K562 (cell line): ENCODE results near the gene ERVK3-1. TPM values are rescaled to one million over a fixed set of nuclear protein-coding genes. Genes with fewer than 3 reads are reported as not detected.

Experiments
- ATAC-seq: fragments of 200-7000 bp; cut with Tn5 transposase; 3 replicates; pipeline ENCODE4 v1.9.1; 2020; ENCODE audit warnings: moderate library complexity
- BruUV-seq: library from RNA; stranded (reverse); fragments of 400-500 nt; replicated peaks from 2 replicates; lab custom pipeline; 2021; lab: Mats Ljungman, UMichigan
- CTCF ChIA-PET: fragments of 300-600 bp; formaldehyde crosslinking; extraction: SDS; loops from one replicate; lab custom pipeline; 2021; ENCODE audit warnings: low intra/inter-chr PET ratio; lab: Yijun Ruan, JAX
- POLR2A ChIA-PET: fragments of 300-600, 350-650 bp; sonication (Branson Sonifier 250); formaldehyde crosslinking; extraction: SDS; loops from one replicate; lab custom pipeline; 2021; ENCODE audit warnings: antibody characterized with exemption, inconsistent platforms; lab: Yijun Ruan, JAX
- DNase-seq, 4 experiments: peaks; one replicate each; pipeline versions ENCODE4 v3.0.0 to v3.0.0-alpha.2; 2011 to 2018; ENCODE audit warnings: low spot score in 3 of 4, mixed read lengths in 3 of 4; ENCODE audit errors: extremely low read depth in 1 of 4
- FAIRE-seq: peaks from 2 replicates; lab custom pipeline; 2011; peaks lifted over from hg19 to GRCh38; lab: Jason Lieb, UNC
- H2AFZ ChIP-seq: 2 replicates; pipeline ENCODE4 v1.6.0; 2011; ENCODE audit warnings: low read depth, low read length, control low read depth, inconsistent platforms
- H3K27ac ChIP-seq: fragments of 200-600 bp; 3 replicates; pipeline ENCODE4 v1.8.0; 2011; ENCODE audit warnings: low read depth, mild to moderate bottlenecking, control low read depth, inconsistent platforms, low read length, moderate library complexity, mixed read lengths; ENCODE audit errors: extremely low read depth
- H3K27me3 ChIP-seq, 2 experiments: fragments of 300-600 bp in 1 of 2; 2 replicates in 1 of 2; 3 replicates in 1 of 2; pipeline versions ENCODE4 v1.6.0 to v1.8.0; 2011; ENCODE audit warnings: inconsistent platforms in 2 of 2, low read length in 2 of 2, mild to moderate bottlenecking in 1 of 2, mixed read lengths in 1 of 2, moderate library complexity in 1 of 2; ENCODE audit not compliant: control insufficient read depth in 2 of 2, insufficient read depth in 2 of 2
- H3K36me3 ChIP-seq: fragments of 300-600 bp; 3 replicates; pipeline ENCODE4 v1.8.0; 2011; ENCODE audit warnings: mild to moderate bottlenecking, low read length, inconsistent platforms; ENCODE audit not compliant: control insufficient read depth, insufficient read depth
- H3K4me1 ChIP-seq, 2 experiments: fragments of 200-600 bp in 1 of 2; replicated peaks in 1 of 2; 2 replicates in 1 of 2; 3 replicates in 1 of 2; pipeline versions ENCODE4 v1.5.1 to v1.8.0; 2011; ENCODE audit warnings: inconsistent platforms in 2 of 2, low read length in 2 of 2, mild to moderate bottlenecking in 1 of 2, mixed read lengths in 1 of 2, moderate library complexity in 1 of 2; ENCODE audit not compliant: control insufficient read depth in 2 of 2, insufficient read depth in 2 of 2
- H3K4me2 ChIP-seq: 2 replicates; pipeline ENCODE4 v1.6.1; 2011; ENCODE audit warnings: low read length, control low read depth, inconsistent platforms, mixed read lengths; ENCODE audit not compliant: insufficient read depth
- H3K4me3 ChIP-seq: fragments of 200-600 bp; sonication (generic), shearing (Covaris generic); 2 replicates; pipeline ENCODE4 v1.5.1; 2016; ENCODE audit warnings: control low read depth, inconsistent platforms
- H3K79me2 ChIP-seq: fragments of 200-600 bp; 3 replicates; pipeline ENCODE4 v1.8.0; 2011; ENCODE audit warnings: low read length, inconsistent platforms; ENCODE audit not compliant: control insufficient read depth, insufficient read depth
- H3K9ac ChIP-seq, 2 experiments: 2 replicates each; pipeline versions ENCODE4 v1.6.0 to v1.6.1; 2011; ENCODE audit warnings: low read depth in 2 of 2, low read length in 2 of 2, control low read depth in 1 of 2, inconsistent platforms in 1 of 2, mild to moderate bottlenecking in 1 of 2, mixed read lengths in 1 of 2; ENCODE audit not compliant: insufficient read depth in 1 of 2
- H3K9me1 ChIP-seq: one replicate; pipeline ENCODE4 v1.6.0; 2011; ENCODE audit warnings: inconsistent platforms, mild to moderate bottlenecking, low read length, moderate library complexity; ENCODE audit not compliant: control insufficient read depth, insufficient read depth
- H3K9me3 ChIP-seq: replicated peaks from 2 replicates; pipeline ENCODE4 v1.5.1; 2011; ENCODE audit warnings: low read depth, low read length, inconsistent platforms; ENCODE audit not compliant: control insufficient read depth, insufficient read depth
- H4K20me1 ChIP-seq: replicated peaks from 2 replicates; pipeline ENCODE4 v1.6.1; 2011; ENCODE audit warnings: low read length, inconsistent platforms, mixed read lengths; ENCODE audit not compliant: control insufficient read depth, insufficient read depth
- ESRRB ChIP-seq: fragments of 250-450 bp; sonication (Bioruptor Pico); IDR thresholded peaks from 2 replicates; pipeline ENCODE4 v1.5.0; 2020; ENCODE audit warnings: mild to moderate bottlenecking, moderate library complexity, borderline replicate concordance
- FIP1L1 ChIP-seq: fragments of 200-400 bp; formaldehyde crosslinking; IDR thresholded peaks from 2 replicates; pipeline ENCODE4 v1.6.1; 2018; ENCODE audit warnings: mild to moderate bottlenecking, low read depth, low read length; ENCODE audit not compliant: poor library complexity, severe bottlenecking
- POLR2G ChIP-seq: fragments of 200-400 bp; formaldehyde crosslinking; IDR thresholded peaks from 2 replicates; pipeline ENCODE4 v1.6.1; 2017; ENCODE audit warnings: low read depth, mild to moderate bottlenecking, antibody characterized with exemption, low read length, moderate library complexity
- WGBS: fragments of 100-300 bp; shearing (Covaris generic); methylation state at CpG from one replicate; pipeline ENCODE4 v1.1.6; 2016; ENCODE audit warnings: low coverage, mixed read lengths; ENCODE audit not compliant: insufficient coverage; ENCODE audit errors: missing lambda C conversion rate; 5-methylcytosine and 5-hydroxymethylcytosine counted together
- in situ Hi-C: fragments of 300-500 bp; cut with MboI; formaldehyde crosslinking; loops from 4 replicates; pipeline ENCODE4 v1.15.0; 2018; ENCODE audit warnings: inconsistent platforms, mixed read lengths
- intact Hi-C: fragments of 100-400 bp; cut with micrococcal nuclease; formaldehyde crosslinking; loops from 2 replicates; pipeline ENCODE4 v1.14.2; 2022
- polyA plus RNA-seq, 8 experiments: library from polyadenylated mRNA; depleted of rRNA in 4 of 8; stranded (reverse) in 5 of 8; unstranded in 3 of 8; fragments of >200 nt; fragmentation: Nextera tagmentation in 2 of 8; fragmentation: Illumina TruSeq in 1 of 8; extraction: Ambion mirVana in 2 of 8; extraction: Trizol in 1 of 8; gene quantifications; 2 replicates each; pipeline versions ENCODE4 v1.2.1 to v1.2.3, GENCODE V29; 2011 to 2014; ENCODE audit warnings: inconsistent platforms in 1 of 8, missing spikeins in 1 of 8
- total RNA-seq, 7 experiments: library from RNA; depleted of rRNA in 6 of 7; stranded (reverse); fragments of >200 nt in 6 of 7; fragmentation: Illumina TruSeq in 2 of 7; extraction: Trizol in 2 of 7; gene quantifications; 2 replicates each; pipeline versions ENCODE4 v1.2.1 to v1.2.3, GENCODE V29; 2011 to 2021; ENCODE audit warnings: low replicate concordance in 1 of 7

The ERVK3-1 gene
- total and polyA plus RNA-seq, 9 of the 15 experiments (the other 6 are each of a cell fraction or from before 2014, with no cell fraction given) = 87.6 to 299 (median 119) TPM

GRCh38 chr19:58356766-58357480 lies 51.7 kb downstream of the ERVK3-1 start:
- in situ Hi-C loops = no loop called here
- no peak overlapping the region for H3K4me2 ChIP-seq
- H3K27me3 ChIP-seq = no peaks in the 10 kb centered on the region
- no peak overlapping the region for H3K27ac ChIP-seq
- no peaks in the 10 kb centered on the region for H4K20me1 ChIP-seq
- TF ChIP-seq ESRRB (CRISPR knock-in tag) = no peak
- peak; percentile 58 for TF ChIP-seq FIP1L1
- TF ChIP-seq POLR2G = peak; percentile 13; the same call in 1 of the 2 replicates
- intact Hi-C loops = no loop called here
- ATAC-seq (no peak), FAIRE-seq (no peak), DNase-seq (no peak)
- ChIA-PET POLR2A (interaction anchor here (1.2 kb wide), 1 partner anchor 11 kb away, joined by 3 read pairs; no protein-coding TSS in a partner anchor), CTCF (no interaction called here)
- H3K9me1 ChIP-seq = no peaks in the 10 kb centered on the region
- H3K4me1 ChIP-seq = peaks cover 7 to 37% of the 10 kb centered on the region in 2 experiments; a peak in 3 of 5 replicates
- no peak overlapping the region for H3K9ac ChIP-seq
- no TSS peak for BruUV-seq
- H3K79me2 ChIP-seq = peaks cover 6% of the 10 kb centered on the region; the same call in 1 of the 3 replicates
- no peaks in the 10 kb centered on the region for H3K36me3 ChIP-seq
- H3K4me3 ChIP-seq = no peak overlapping the region
- no peaks in the 10 kb centered on the region for H3K9me3 ChIP-seq
- WGBS = 92% methylated on average over 42 of the region's 75 CpGs
- no peak overlapping the region for H2AFZ ChIP-seq
